OCI-LY3 (cell line): ENCODE data around the gene AFF1.
"Not testable (repeated sequence)": the region's sequence is repeated elsewhere in the genome, so short reads cannot be mapped to it uniquely, and the experiment has no call there.

Experiments used
- H2AFZ ChIP-seq: fragments of 200-600, 300-600 bp; shearing (Covaris generic); 2 replicates; pipeline ENCODE4 v1.6.0; 2014; ENCODE audit warnings: antibody characterized with exemption, low read depth, low read length
- H3K27ac ChIP-seq: fragments of 200-600, 300-600 bp; sonication (generic); 2 replicates; pipeline ENCODE4 v1.5.1; 2014; ENCODE audit warnings: mild to moderate bottlenecking, low read length, moderate library complexity, mixed read lengths
- H3K27me3 ChIP-seq: fragments of 200-600, 300-600 bp; sonication (generic); 2 replicates; pipeline ENCODE4 v1.6.1; 2014; ENCODE audit warnings: low read depth, low read length, mixed read lengths
- H3K36me3 ChIP-seq: fragments of 200-600, 300-600 bp; sonication (generic); replicated peaks from 2 replicates; pipeline ENCODE3; 2014; ENCODE audit warnings: low read depth, low read length, mixed read lengths
- H3K4me1 ChIP-seq: fragments of 300-600, 200-600 bp; sonication (generic); 2 replicates; pipeline ENCODE4 v1.6.1; 2014; ENCODE audit warnings: low read length, mixed read lengths
- H3K4me2 ChIP-seq: fragments of 200-600, 300-600 bp; sonication (generic); 2 replicates; pipeline ENCODE4 v1.6.1; 2014; ENCODE audit warnings: low read length, mixed read lengths
- H3K4me3 ChIP-seq: fragments of 300-600, 200-600 bp; sonication (generic); 2 replicates; pipeline ENCODE4 v1.5.1; 2014; ENCODE audit warnings: antibody characterized with exemption, mild to moderate bottlenecking, low read length, moderate library complexity
- H3K79me2 ChIP-seq: fragments of 300-600, 200-600 bp; shearing (Covaris generic); 2 replicates; pipeline ENCODE4 v1.6.1; 2014; ENCODE audit warnings: mild to moderate bottlenecking, low read length, mixed read lengths
- H3K9ac ChIP-seq: fragments of 300-600, 200-600 bp; shearing (Covaris generic); 2 replicates; pipeline ENCODE4 v1.6.0; 2014; ENCODE audit warnings: mild to moderate bottlenecking, low read length, moderate library complexity
- H3K9me3 ChIP-seq: fragments of 200-600, 300-600 bp; shearing (Covaris generic); 2 replicates; pipeline ENCODE4 v1.6.1; 2014; ENCODE audit warnings: low read length, mixed read lengths; ENCODE audit not compliant: insufficient read depth
- H4K20me1 ChIP-seq: fragments of 200-600, 300-600 bp; sonication (generic); 2 replicates; pipeline ENCODE4 v1.6.1; 2016; ENCODE audit warnings: low read length, mixed read lengths; ENCODE audit not compliant: insufficient read depth
- CTCF ChIP-seq: fragments of 200-600, 300-600 bp; sonication (generic); IDR thresholded peaks from 2 replicates; pipeline ENCODE4 v1.5.1; 2014; ENCODE audit warnings: antibody characterized with exemption, low read length, low read depth
- EZH2phosphoT487 ChIP-seq: fragments of 200-600 bp; shearing (Covaris generic); IDR thresholded peaks from 2 replicates; pipeline ENCODE4 v1.6.1; 2018; ENCODE audit warnings: antibody characterized with exemption, mixed run types, low read depth

Gene AFF1

GRCh38 chr4:87078987-87079486 lies 144.2 kb downstream of the AFF1 start:
- Histone ChIP-seq H2AFZ (no peak overlapping the region), H3K4me1 (peaks cover 29% of the 10 kb centered on the region), H3K79me2 (peaks cover 44% of the 10 kb centered on the region), H3K9me3 (no peaks in the 10 kb centered on the region), H3K27ac (no peak overlapping the region), H4K20me1 (no peaks in the 10 kb centered on the region), H3K36me3 (no peaks in the 10 kb centered on the region), H3K27me3 (no peaks in the 10 kb centered on the region), H3K4me3 (no peak overlapping the region), H3K4me2 (no peak overlapping the region), H3K9ac (no peak overlapping the region)
- TF ChIP-seq EZH2phosphoT487 (no peak), CTCF (no peak)

GRCh38 chr4:87079967-87080366 lies 145.2 kb downstream of the AFF1 start:
- Histone ChIP-seq H3K4me2 (no peak overlapping the region), H3K4me1 (peaks cover 19% of the 10 kb centered on the region), H3K9ac (no peak overlapping the region), H3K9me3 (no peaks in the 10 kb centered on the region), H3K27me3 (no peaks in the 10 kb centered on the region), H3K27ac (no peak overlapping the region), H3K36me3 (no peaks in the 10 kb centered on the region), H2AFZ (no peak overlapping the region), H3K79me2 (peaks cover 44% of the 10 kb centered on the region), H4K20me1 (no peaks in the 10 kb centered on the region), H3K4me3 (no peak overlapping the region)
- TF ChIP-seq CTCF, result no peak
- no peak for TF ChIP-seq EZH2phosphoT487

GRCh38 chr4:87080462-87080861 lies 145.7 kb downstream of the AFF1 start:
- Histone ChIP-seq H3K4me1 (peaks cover 14% of the 10 kb centered on the region), H3K4me2 (no peak overlapping the region), H3K36me3 (no peaks in the 10 kb centered on the region), H3K9me3 (no peaks in the 10 kb centered on the region), H2AFZ (no peak overlapping the region), H3K27ac (no peak overlapping the region), H4K20me1 (no peaks in the 10 kb centered on the region), H3K9ac (no peak overlapping the region), H3K4me3 (no peak overlapping the region), H3K79me2 (peaks cover 40% of the 10 kb centered on the region), H3K27me3 (no peaks in the 10 kb centered on the region)
- TF ChIP-seq EZH2phosphoT487 (no peak), CTCF (no peak)

- H2AFZ ChIP-seq, result no peak overlapping the region
- H3K4me1 ChIP-seq, result peaks cover 2% of the 10 kb centered on the region
- no peak overlapping the region for H3K9ac ChIP-seq
- H4K20me1 ChIP-seq, result no peaks in the 10 kb centered on the region
- H3K27me3 ChIP-seq, result no peaks in the 10 kb centered on the region
- H3K9me3 ChIP-seq, result no peaks in the 10 kb centered on the region
- H3K4me3 ChIP-seq, result no peak overlapping the region
- H3K4me2 ChIP-seq, result no peak overlapping the region
- H3K36me3 ChIP-seq, result peaks cover 3% of the 10 kb centered on the region
- no peak overlapping the region for H3K27ac ChIP-seq
- peaks cover 27% of the 10 kb centered on the region for H3K79me2 ChIP-seq
- TF ChIP-seq EZH2phosphoT487 (no peak), CTCF (no peak)
Measured at GRCh38 chr4:87081826-87082225, 147.0 kb downstream of the AFF1 start.

- not testable (repeated sequence) for H3K36me3 ChIP-seq, H3K9ac ChIP-seq, H2AFZ ChIP-seq, H3K9me3 ChIP-seq, H3K79me2 ChIP-seq, H3K4me2 ChIP-seq, H4K20me1 ChIP-seq, H3K27ac ChIP-seq, H3K27me3 ChIP-seq, H3K4me3 ChIP-seq
- peaks cover 11% of the 10 kb centered on the region for H3K4me1 ChIP-seq
Measured at GRCh38 chr4:87085732-87086131, 150.9 kb downstream of the AFF1 start.
